Measurements from ENCODE around the gene SPRYD3. TPM values are rescaled to one million over a fixed set of nuclear protein-coding genes. Genes with fewer than 3 reads are reported as not detected.

SPRYD3 gene
- total RNA-seq, 1 donor from 2014 or later = 21.8 TPM

DNA sequence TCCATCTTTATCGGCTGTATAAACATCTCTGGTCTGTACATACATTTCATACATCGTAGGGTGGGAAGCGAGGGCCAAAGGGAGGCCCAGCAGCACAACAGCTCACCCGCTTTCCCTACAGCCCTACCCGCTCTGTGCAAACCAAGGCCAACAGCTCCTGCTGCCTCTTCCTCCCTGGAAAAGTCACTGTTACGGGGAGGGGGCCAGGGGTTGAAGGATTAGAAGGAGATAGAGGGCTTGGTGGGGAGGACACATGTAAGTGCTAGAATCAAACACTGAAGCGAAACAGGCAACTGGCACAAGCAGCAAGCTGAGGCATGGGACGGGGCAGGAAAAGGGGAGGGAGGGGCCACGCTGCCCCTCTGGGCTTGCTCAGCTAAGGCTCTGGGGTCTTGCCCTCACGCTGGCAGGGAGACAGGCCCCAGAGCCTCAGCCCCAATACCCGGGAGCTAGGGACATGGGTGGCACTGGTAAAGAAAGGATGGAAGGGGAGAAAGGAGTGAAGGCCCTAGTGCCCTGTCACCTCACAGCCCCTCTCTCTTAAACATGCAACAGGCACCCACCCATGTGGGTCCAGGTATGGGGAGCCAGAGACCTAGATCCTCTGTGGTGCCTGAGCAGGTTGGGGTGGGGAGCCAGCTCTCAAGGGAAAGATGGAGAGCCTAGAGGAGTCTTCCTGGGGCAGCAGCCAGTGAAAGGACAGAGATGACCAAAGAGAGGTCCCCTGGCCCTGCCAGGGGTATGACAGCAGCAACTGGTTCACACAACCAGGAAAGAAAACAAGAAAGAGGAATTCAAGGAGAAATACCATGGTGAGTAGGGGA is 14.4 kb downstream of the SPRYD3 start:
- peaks cover 12% of the 10 kb centered on the region for H3K4me1 Mint-ChIP-seq (ENCODE audit: low read depth, unreplicated experiment)
- H3K27ac Mint-ChIP-seq (ENCODE audit: unreplicated experiment) = no peak overlapping the region
- DNase-seq (ENCODE audit: low read depth) (no peak), FAIRE-seq (no peak)
- no peak overlapping the region for H2AFZ ChIP-seq (ENCODE audit: low read depth, low read length)
- no peaks in the 10 kb centered on the region for H3K36me3 ChIP-seq (ENCODE audit: insufficient read depth, low read length)
- H3K9ac ChIP-seq (ENCODE audit: low read length) = no peak overlapping the region
- peaks cover 27% of the 10 kb centered on the region for H3K36me3 Mint-ChIP-seq (ENCODE audit: low read depth, unreplicated experiment)
- H3K9me3 ChIP-seq (ENCODE audit: insufficient read depth, low read depth, low read length) = no peaks in the 10 kb centered on the region
- H3K27ac ChIP-seq (ENCODE audit: low read depth, low read length) = no peak overlapping the region
- no peaks in the 10 kb centered on the region for H3K27me3 ChIP-seq (ENCODE audit: insufficient read depth, low read length)
- no peaks in the 10 kb centered on the region for H3K79me2 ChIP-seq (ENCODE audit: insufficient read depth, low read length)
- TF ChIP-seq, protein P1, sequence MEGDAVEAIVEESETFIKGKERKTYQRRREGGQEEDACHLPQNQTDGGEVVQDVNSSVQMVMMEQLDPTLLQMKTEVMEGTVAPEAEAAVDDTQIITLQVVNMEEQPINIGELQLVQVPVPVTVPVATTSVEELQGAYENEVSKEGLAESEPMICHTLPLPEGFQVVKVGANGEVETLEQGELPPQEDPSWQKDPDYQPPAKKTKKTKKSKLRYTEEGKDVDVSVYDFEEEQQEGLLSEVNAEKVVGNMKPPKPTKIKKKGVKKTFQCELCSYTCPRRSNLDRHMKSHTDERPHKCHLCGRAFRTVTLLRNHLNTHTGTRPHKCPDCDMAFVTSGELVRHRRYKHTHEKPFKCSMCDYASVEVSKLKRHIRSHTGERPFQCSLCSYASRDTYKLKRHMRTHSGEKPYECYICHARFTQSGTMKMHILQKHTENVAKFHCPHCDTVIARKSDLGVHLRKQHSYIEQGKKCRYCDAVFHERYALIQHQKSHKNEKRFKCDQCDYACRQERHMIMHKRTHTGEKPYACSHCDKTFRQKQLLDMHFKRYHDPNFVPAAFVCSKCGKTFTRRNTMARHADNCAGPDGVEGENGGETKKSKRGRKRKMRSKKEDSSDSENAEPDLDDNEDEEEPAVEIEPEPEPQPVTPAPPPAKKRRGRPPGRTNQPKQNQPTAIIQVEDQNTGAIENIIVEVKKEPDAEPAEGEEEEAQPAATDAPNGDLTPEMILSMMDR (IDR thresholded peaks at IDR 0.05; ENCODE audit: insufficient read depth, low read depth, low read length) = no peak
- no peak for TF ChIP-seq EZH2 (IDR thresholded peaks at IDR 0.05; ENCODE audit: insufficient read depth, low read length)
- H3K27me3 Mint-ChIP-seq (ENCODE audit: low read depth, unreplicated experiment) = no peaks in the 10 kb centered on the region
- peaks cover 18% of the 10 kb centered on the region for H4K20me1 ChIP-seq (ENCODE audit: insufficient read depth, low read length)
- peaks cover 40% of the 10 kb centered on the region for H3K4me1 ChIP-seq (ENCODE audit: insufficient read depth, low read length)
- no peak overlapping the region for H3K4me2 ChIP-seq (ENCODE audit: low read length)
- H3K4me3 Mint-ChIP-seq (ENCODE audit: unreplicated experiment) = peak overlapping the region; percentile 41
- no peaks in the 10 kb centered on the region for H3K9me3 Mint-ChIP-seq (ENCODE audit: unreplicated experiment)
- H3K4me3 ChIP-seq (ENCODE audit: insufficient read depth, low read depth, low read length) = no peak overlapping the region

DNA sequence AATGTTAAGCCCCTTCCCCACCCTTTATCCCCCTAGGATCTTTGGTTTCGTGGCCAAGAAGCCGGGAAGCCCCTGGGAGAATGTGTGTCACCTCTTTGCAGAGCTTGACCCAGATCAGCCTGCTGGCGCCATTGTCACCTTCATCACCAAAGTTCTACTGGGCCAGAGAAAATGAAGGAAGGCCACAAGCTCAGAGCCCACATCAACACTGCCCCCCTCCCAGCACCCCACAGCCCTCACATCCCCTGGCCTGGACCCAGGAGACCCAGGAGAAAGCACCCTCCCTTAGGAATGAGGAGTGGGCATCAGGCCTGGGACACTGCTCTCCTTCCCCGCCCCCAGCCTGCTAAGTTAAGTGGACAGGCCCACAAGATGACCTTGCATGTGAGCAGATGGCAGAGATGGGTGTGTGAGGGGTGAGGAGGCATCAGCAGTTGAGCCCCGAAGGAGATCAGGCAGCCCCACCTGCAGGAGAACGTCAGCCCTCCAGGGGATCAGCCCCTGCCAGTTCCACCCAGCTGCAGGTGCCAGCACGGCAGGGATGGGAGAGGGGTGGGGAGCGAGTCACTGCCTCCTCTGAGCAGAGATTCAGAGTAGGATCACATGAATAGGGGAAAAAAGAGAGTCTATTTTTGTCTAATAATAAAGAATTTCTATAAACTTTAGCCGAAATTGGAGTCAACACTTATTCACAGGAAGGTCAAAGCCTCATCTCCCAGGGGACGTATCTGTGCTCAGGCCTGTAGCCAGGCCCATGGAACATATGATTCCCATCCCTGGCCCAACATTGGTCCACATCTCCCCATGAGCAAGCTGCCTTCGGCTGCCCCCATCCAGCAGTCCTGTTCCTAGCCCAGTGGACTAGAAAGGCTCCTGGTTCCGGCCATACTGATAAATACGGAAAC is 15.2 kb downstream of the SPRYD3 start:
- TF ChIP-seq, protein P1 (IDR thresholded peaks at IDR 0.05; ENCODE audit: insufficient read depth, low read depth, low read length) = no peak
- no peak for TF ChIP-seq EZH2 (IDR thresholded peaks at IDR 0.05; ENCODE audit: insufficient read depth, low read length)
- Mint-ChIP-seq H3K4me1 (ENCODE audit: low read depth, unreplicated experiment) (peaks cover 12% of the 10 kb centered on the region), H3K36me3 (ENCODE audit: low read depth, unreplicated experiment) (peaks cover 21% of the 10 kb centered on the region), H3K9me3 (ENCODE audit: unreplicated experiment) (no peaks in the 10 kb centered on the region), H3K4me3 (ENCODE audit: unreplicated experiment) (peak overlapping the region; percentile 41), H3K27ac (ENCODE audit: unreplicated experiment) (no peak overlapping the region), H3K27me3 (ENCODE audit: low read depth, unreplicated experiment) (no peaks in the 10 kb centered on the region)
- H4K20me1 ChIP-seq (ENCODE audit: insufficient read depth, low read length) = peaks cover 17% of the 10 kb centered on the region
- FAIRE-seq (no peak), DNase-seq (ENCODE audit: low read depth) (no peak)
- no peak overlapping the region for H3K27ac ChIP-seq (ENCODE audit: low read depth, low read length)
- H3K9ac ChIP-seq (ENCODE audit: low read length) = peak overlapping the region; percentile 31
- no peaks in the 10 kb centered on the region for H3K36me3 ChIP-seq (ENCODE audit: insufficient read depth, low read length)
- H3K27me3 ChIP-seq (ENCODE audit: insufficient read depth, low read length) = no peaks in the 10 kb centered on the region
- peaks cover 38% of the 10 kb centered on the region for H3K4me1 ChIP-seq (ENCODE audit: insufficient read depth, low read length)
- no peak overlapping the region for H2AFZ ChIP-seq (ENCODE audit: low read depth, low read length)
- H3K4me3 ChIP-seq (ENCODE audit: insufficient read depth, low read depth, low read length) = no peak overlapping the region
- no peaks in the 10 kb centered on the region for H3K9me3 ChIP-seq (ENCODE audit: insufficient read depth, low read depth, low read length)
- H3K79me2 ChIP-seq (ENCODE audit: insufficient read depth, low read length) = no peaks in the 10 kb centered on the region
- no peak overlapping the region for H3K4me2 ChIP-seq (ENCODE audit: low read length)

Measured in astrocyte (in vitro differentiated cells and primary cell).